ENCODE results near the gene FOXP1. TPM values are rescaled to one million over a fixed set of nuclear protein-coding genes. Genes with fewer than 3 reads are reported as not detected.

FOXP1 gene
- 5.4 and 6.7 TPM in 2 replicates for total RNA-seq (2014; rRNA removed; shearing (Covaris generic))
- 1.1 and 3.0 TPM in 2 replicates for polyA plus RNA-seq (2014; cell fraction: nucleus; rRNA removed)

DNA sequence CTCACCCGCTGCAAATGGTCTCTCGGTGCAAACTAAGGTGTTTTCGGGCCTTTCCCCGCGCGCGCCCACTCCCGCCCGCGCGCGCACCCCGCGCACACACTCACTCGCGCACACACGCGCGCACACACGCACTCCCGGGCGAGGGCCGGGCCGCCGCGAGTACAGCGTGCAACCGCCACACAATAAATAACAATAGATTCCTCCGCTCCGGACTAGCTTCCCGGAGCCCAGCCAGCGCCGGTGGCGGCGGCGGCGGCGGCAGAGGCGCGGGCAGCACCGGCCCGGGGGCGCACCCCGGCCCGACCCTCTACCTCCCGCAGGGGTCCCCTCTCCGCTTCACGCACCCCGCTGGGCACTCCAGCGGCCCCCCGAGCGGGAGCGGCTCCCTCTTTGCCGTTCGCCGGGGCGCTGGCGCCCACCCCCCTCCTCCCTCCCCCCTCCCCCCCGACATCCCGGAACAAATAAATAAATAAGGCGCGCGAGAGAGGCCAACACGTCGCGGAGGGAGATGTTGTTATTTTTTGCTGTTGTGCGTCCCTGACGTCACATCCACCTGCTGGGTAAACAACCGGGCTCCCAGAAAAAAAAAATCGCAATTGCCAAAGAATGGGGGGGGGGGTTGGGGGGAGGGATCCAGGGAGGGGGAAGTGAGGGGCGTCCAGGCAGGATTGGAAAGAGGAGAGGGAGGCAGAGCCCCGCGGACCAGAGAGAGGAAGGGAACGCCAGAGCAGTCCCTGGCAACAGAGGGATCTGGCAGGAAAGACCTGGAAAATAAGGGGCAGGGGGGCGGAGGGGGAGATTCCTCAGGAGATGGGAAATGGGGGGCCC, at the start of gene FOXP1:
Gene FOXP1, minus strand, starts transcription at position 163 of the 828 bp plus-strand sequence. CDS start 385,347 bp downstream, outside the sequence.
- peak; percentile 43 for DNase-seq (ENCODE audit: extremely low read depth, low read depth)

DNA sequence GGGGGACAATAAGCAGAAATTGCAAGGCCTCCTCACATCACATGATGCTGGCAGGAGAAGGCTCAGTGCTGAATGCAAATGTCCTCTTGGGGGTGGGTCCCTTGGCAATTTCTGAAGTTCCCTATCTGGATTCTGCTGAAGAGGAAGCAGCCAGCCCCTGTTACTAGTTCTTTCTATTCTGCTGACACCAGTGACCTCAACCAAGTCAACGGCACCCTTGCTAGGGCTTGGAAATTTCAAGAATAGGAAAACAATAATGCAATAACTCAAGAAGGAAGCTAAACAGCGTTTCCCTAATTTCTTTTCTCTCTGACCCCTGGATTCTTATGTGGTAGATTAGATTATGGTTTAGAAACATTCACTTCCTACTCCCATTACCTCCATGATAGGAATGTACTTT, 46.2 kb upstream of the FOXP1 start:
- no peak for DNase-seq (ENCODE audit: extremely low read depth, low read depth)

DNA sequence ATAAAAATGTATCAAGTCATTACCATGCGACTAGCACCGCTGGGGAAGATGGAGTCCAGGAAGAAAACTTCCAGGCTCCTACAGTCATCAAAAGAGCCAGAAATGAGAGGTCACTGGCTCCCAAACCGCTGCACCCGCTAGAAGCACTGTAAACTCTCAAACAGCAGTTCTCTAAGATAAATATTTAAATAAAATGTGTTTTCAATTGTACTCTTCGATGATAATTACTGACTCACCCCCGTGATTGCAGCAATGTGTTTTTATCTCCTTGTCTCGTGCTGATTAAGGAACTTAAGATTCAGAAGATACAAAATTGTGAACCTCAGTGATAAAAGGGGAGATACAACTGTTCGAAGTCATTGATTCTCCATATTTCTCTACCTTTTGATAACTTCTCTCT, 45.8 kb upstream of the FOXP1 start:
- no peak for DNase-seq (ENCODE audit: extremely low read depth, low read depth)

DNA sequence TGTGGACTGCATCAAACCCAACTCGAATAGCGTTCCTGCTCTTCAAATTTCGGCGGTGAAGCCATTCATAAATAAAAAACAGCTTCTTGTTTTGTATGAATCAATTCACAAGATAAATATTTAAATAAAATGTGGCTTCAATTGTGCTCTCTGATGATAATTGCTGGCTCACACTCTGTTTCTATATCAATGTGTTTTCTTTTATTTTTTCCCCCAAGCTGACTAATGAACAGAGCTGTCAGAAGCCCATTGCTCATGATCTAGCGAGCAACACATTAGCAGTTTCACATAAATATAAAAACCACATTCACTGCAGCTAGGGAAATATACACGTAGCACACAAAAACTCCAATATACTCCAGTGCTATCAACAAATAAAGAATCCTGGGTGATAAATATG, 45.0 kb upstream of the FOXP1 start:
- no peak for DNase-seq (ENCODE audit: extremely low read depth, low read depth)

GRCh38 chr3:71625676-71626075, 42.1 kb upstream of the FOXP1 start:
- no peak for DNase-seq (ENCODE audit: extremely low read depth, low read depth)

- DNase-seq (ENCODE audit: extremely low read depth, low read depth): no peak
These were observed 38.5 kb upstream of the FOXP1 start for GRCh38 chr3:71621825-71622537.

DNA sequence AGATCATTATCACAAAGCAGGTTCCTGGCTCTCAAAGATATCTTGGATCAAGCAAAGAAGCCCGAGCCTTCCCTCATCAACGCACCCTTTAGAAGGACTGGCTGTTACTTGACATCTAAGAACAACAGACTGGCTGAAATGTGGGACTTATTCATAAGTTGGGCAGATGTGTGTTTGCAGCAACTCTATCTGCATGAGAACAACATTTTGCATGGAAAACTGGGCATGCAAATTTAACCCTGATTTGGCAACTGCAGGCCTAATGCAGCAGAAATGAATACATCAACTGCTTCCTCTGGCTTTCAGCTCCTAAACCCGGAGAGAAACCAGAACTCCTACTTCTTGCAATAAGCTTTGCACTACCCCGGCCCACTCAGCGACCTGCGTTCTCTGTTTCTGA, 35.0 kb upstream of the FOXP1 start:
- DNase-seq (ENCODE audit: extremely low read depth, low read depth): no peak

GRCh38 chr3:71616571-71617021, 33.1 kb upstream of the FOXP1 start:
- DNase-seq (ENCODE audit: extremely low read depth, low read depth): no peak

DNA sequence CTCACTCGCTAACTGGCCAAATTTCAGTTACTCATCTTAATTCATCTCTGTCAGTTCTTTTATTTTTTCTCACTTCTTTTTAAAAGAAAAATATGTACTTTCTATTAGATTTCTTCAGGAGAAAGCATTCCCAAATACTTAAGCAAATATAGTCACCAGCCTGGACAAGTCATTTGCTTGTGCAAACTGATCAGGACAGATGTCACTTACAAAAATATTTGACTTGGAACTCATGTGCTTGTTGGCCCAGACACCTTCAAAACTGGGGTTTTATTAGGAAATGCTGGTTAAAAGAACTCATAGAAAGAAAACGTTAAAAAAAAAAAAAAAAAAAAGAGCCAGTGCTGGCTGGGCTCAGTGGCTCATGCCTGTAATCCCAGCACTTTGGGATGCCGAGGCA, 31.3 kb upstream of the FOXP1 start:
- DNase-seq (ENCODE audit: extremely low read depth, low read depth): no peak

DNA sequence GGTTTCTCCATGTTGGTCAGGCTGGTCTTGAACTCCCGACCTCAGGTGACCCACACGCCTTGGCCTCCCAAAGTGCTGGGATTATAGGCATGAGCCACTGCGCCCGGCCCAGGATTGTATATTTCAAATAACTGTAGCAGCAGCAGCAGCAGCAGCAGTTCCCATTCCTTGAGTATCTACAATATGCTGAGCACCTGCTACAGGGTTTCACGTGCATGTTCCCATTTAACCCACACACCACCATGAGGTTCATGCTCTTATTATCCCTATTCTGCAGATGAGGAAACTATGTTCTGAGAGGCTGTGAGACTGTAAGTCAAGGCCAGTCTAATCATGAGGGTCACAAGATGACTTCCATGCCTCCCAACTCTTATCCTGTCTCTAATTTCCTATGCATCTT, 30.9 kb upstream of the FOXP1 start:
- DNase-seq (ENCODE audit: extremely low read depth, low read depth): no peak

DNA sequence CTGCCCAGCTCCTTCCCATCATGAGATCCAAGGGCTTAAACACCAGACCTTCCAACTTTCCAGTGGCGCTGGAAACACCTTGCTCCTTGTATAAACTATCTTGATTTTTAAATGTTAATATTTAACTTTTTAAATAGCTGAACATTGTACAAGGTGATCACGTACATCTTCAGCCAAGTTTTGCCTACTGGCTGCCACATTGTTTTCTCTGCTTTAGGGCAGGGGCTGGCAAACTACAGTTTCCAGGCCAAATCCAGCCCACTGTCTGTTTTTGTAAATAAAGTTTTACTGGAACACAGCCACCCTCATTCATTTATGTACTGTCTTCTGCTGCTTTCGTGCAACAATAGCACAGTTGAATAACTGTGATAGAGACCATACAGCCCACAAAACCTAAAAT, 27.6 kb upstream of the FOXP1 start:
- no peak for DNase-seq (ENCODE audit: extremely low read depth, low read depth)

GRCh38 chr3:71607364-71607763, 23.8 kb upstream of the FOXP1 start:
- DNase-seq (ENCODE audit: extremely low read depth, low read depth): no peak

GRCh38 chr3:71606582-71606981, 23.1 kb upstream of the FOXP1 start:
- DNase-seq (ENCODE audit: extremely low read depth, low read depth): no peak

GRCh38 chr3:71602256-71602655, 18.7 kb upstream of the FOXP1 start:
- DNase-seq (ENCODE audit: extremely low read depth, low read depth): no peak

GRCh38 chr3:71601811-71602210, 18.3 kb upstream of the FOXP1 start:
- DNase-seq (ENCODE audit: extremely low read depth, low read depth): no peak

- no peak for DNase-seq (ENCODE audit: extremely low read depth, low read depth)
These were observed 17.2 kb upstream of the FOXP1 start for GRCh38 chr3:71600646-71601288.

GRCh38 chr3:71599416-71599815, 15.9 kb upstream of the FOXP1 start:
- DNase-seq (ENCODE audit: extremely low read depth, low read depth): no peak

DNA sequence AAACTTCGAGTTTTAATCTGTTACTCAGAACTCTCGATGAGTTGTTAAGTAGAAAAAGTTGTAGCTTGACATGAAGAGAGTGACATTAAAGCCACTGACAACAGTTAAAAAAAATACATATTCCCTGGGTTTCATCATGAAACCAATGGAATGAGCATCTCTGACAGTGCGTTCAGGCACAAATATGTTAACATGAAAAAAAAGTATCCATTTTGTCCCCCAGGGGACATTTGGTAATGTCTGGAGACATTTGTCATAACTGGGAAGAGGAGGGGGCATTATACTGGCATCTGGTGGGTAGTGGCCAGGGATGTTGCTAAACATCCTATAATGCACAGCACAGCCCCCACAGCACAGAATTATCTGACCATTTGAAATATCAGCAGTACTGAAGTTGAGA, 14.8 kb upstream of the FOXP1 start:
- DNase-seq (ENCODE audit: extremely low read depth, low read depth): no peak

DNA sequence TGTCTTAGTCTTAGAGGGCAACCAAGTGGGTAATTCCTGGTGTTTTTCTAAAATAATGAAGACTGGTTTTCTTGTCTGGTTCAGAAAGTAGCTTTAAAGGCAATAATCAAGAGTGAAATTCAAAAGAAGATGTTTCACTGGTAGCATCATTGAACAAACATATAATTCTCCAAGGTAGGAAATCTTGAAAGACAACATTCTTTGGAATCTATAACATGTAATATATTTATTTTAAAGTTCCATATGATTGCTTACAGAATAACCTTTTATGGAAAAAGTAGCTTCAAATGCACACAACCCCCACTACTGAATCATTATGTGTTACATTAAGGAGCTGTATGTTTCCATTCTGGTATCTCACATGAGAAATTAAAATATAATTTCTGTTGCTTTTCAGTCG, 13.8 kb upstream of the FOXP1 start:
- no peak for DNase-seq (ENCODE audit: extremely low read depth, low read depth)

- DNase-seq (ENCODE audit: extremely low read depth, low read depth): no peak
These were observed 9.6 kb upstream of the FOXP1 start for GRCh38 chr3:71593106-71593505.

- DNase-seq (ENCODE audit: extremely low read depth, low read depth): no peak
These were observed 7.6 kb upstream of the FOXP1 start for GRCh38 chr3:71591101-71591500.

All from NCI-H460 (cell line).